MM.1S (cell line): ENCODE results near the gene SGCD.

Source experiments
- DNase-seq: peaks from one replicate; pipeline ENCODE4 v3.0.0-alpha.2; 2015
- H2AFZ ChIP-seq: fragments of 300-600 bp; sonication (generic); 2 replicates; pipeline ENCODE4 v1.6.0; 2016; ENCODE audit warnings: antibody characterized with exemption, low read length
- H3F3A ChIP-seq: fragments of 300-600 bp; sonication (generic); 2 replicates; pipeline ENCODE4 v1.6.1; 2016; ENCODE audit warnings: mild to moderate bottlenecking, antibody characterized with exemption, low read length, moderate library complexity, mixed read lengths; ENCODE audit not compliant: insufficient read depth
- H3K27ac ChIP-seq: fragments of 300-600 bp; sonication (generic); 2 replicates; pipeline ENCODE4 v1.5.1; 2016; ENCODE audit warnings: mild to moderate bottlenecking, low read length
- H3K27me3 ChIP-seq: fragments of 300-600 bp; sonication (generic); replicated peaks from 2 replicates; pipeline ENCODE4 v1.6.0; 2016; ENCODE audit warnings: low read length; ENCODE audit not compliant: insufficient read depth
- H3K36me3 ChIP-seq: fragments of 300-600 bp; sonication (generic); replicated peaks from 2 replicates; pipeline ENCODE4 v1.6.1; 2016; ENCODE audit warnings: mild to moderate bottlenecking, low read length, mixed read lengths; ENCODE audit not compliant: insufficient read depth
- H3K4me1 ChIP-seq: fragments of 300-600 bp; sonication (generic); 2 replicates; pipeline ENCODE4 v1.6.1; 2016; ENCODE audit warnings: low read length, mixed read lengths
- H3K4me2 ChIP-seq: fragments of 300-600 bp; sonication (generic); 2 replicates; pipeline ENCODE4 v1.6.0; 2016; ENCODE audit warnings: low read depth, low read length
- H3K4me3 ChIP-seq: fragments of 300-600 bp; sonication (generic); 2 replicates; pipeline ENCODE4 v1.5.1; 2016; ENCODE audit warnings: low read length, mixed read lengths
- H3K79me2 ChIP-seq: fragments of 300-600 bp; sonication (generic); 2 replicates; pipeline ENCODE4 v1.6.1; 2016; ENCODE audit warnings: mixed run types, low read length, mixed read lengths
- H3K9ac ChIP-seq: fragments of 300-600 bp; sonication (generic); 2 replicates; pipeline ENCODE4 v1.6.1; 2016; ENCODE audit warnings: low read length, mixed read lengths
- H3K9me2 ChIP-seq: fragments of 300-600 bp; sonication (generic); replicated peaks from 2 replicates; pipeline ENCODE4 v1.6.1; 2016; ENCODE audit warnings: mild to moderate bottlenecking, low read length, mixed read lengths; ENCODE audit not compliant: insufficient read depth
- H3K9me3 ChIP-seq: fragments of 300-600 bp; sonication (generic); replicated peaks from 2 replicates; pipeline ENCODE4 v1.6.1; 2016; ENCODE audit warnings: mild to moderate bottlenecking, low read length, mixed read lengths; ENCODE audit not compliant: insufficient read depth
- H4K20me1 ChIP-seq: fragments of 300-600 bp; sonication (generic); 2 replicates; pipeline ENCODE4 v1.6.1; 2016; ENCODE audit warnings: mild to moderate bottlenecking, low read length, moderate library complexity, mixed read lengths; ENCODE audit not compliant: insufficient read depth
- EZH2 ChIP-seq: fragments of 300-600 bp; sonication (generic); optimal IDR thresholded peaks from 2 replicates; pipeline ENCODE3; 2017; ENCODE audit warnings: low read depth, mild to moderate bottlenecking, antibody characterized with exemption, low read length, mixed read lengths
- EZH2phosphoT487 ChIP-seq: fragments of 300-600 bp; sonication (generic); IDR thresholded peaks from 2 replicates; pipeline ENCODE4 v1.6.1; 2018; ENCODE audit warnings: antibody characterized with exemption, low read length
- TF ChIP-seq, protein P1 (sequence below): fragments of 300-600 bp; sonication (generic); IDR thresholded peaks from 2 replicates; pipeline ENCODE4 v1.5.1; 2016; ENCODE audit warnings: antibody characterized with exemption, low read length, mixed read lengths

The SGCD gene

DNA sequence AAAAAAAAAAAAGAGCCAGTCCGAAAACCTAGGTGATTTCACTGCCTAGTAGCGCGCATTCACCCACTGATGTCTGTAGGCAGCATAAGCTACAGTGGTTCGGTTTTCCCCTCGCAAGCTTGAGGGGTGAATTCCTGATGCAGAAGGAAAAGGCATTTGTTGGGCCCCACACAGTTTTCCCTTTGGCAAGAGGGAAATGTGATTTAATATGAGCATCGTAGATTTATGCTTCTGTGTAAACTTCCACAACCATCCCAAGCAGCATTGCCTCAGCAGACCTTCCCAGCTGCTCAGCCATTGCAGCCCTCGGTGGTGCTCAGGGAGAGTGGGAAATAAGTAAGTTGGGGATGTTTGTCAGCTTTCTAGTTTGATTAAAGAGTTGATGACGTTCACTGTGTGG, 291.6 kb downstream of the SGCD start:
- TF ChIP-seq EZH2phosphoT487 (no peak), EZH2 (no peak)
- TF ChIP-seq, protein P1, sequence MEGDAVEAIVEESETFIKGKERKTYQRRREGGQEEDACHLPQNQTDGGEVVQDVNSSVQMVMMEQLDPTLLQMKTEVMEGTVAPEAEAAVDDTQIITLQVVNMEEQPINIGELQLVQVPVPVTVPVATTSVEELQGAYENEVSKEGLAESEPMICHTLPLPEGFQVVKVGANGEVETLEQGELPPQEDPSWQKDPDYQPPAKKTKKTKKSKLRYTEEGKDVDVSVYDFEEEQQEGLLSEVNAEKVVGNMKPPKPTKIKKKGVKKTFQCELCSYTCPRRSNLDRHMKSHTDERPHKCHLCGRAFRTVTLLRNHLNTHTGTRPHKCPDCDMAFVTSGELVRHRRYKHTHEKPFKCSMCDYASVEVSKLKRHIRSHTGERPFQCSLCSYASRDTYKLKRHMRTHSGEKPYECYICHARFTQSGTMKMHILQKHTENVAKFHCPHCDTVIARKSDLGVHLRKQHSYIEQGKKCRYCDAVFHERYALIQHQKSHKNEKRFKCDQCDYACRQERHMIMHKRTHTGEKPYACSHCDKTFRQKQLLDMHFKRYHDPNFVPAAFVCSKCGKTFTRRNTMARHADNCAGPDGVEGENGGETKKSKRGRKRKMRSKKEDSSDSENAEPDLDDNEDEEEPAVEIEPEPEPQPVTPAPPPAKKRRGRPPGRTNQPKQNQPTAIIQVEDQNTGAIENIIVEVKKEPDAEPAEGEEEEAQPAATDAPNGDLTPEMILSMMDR = no peak
- no peak overlapping the region for H3K9ac ChIP-seq
- DNase-seq = no peak
- no peaks in the 10 kb centered on the region for H3K9me3 ChIP-seq
- H2AFZ ChIP-seq = no peak overlapping the region
- no peak overlapping the region for H3K27ac ChIP-seq
- no peaks in the 10 kb centered on the region for H3K27me3 ChIP-seq
- no peaks in the 10 kb centered on the region for H3K79me2 ChIP-seq
- H3K4me2 ChIP-seq = no peak overlapping the region
- H3K9me2 ChIP-seq = no peaks in the 10 kb centered on the region
- H4K20me1 ChIP-seq = no peaks in the 10 kb centered on the region
- H3K4me3 ChIP-seq = no peak overlapping the region
- H3K36me3 ChIP-seq = no peaks in the 10 kb centered on the region
- peaks cover 19% of the 10 kb centered on the region for H3K4me1 ChIP-seq
- H3F3A ChIP-seq = peaks cover 8% of the 10 kb centered on the region; the same call in 1 of the 2 replicates

DNA sequence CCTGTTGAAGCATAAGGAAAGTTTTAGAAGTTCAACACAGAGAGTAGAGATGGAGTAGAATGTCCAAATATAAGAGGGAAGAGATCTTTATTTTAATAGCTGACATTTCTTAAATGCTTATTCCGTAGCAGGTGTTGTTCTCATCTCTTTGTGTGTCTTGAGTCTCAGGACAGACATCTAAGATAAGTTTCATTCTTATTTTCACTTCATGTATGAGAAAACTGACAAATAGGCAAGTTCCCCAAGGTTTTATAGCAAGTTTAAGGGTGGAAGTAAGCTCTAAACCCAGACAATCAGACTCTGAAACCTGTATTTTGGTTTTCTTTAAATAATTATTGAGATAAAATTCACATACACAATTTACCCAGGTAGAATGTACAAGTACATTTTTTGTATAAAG, 294.8 kb downstream of the SGCD start:
- no peak overlapping the region for H2AFZ ChIP-seq
- H3K27me3 ChIP-seq = no peaks in the 10 kb centered on the region
- peak overlapping the region; percentile 38; the same call in 1 of the 2 replicates for H3K4me2 ChIP-seq
- H3K9me2 ChIP-seq = no peaks in the 10 kb centered on the region
- DNase-seq = peak; percentile 76
- peaks cover 8% of the 10 kb centered on the region for H3K4me1 ChIP-seq
- no peaks in the 10 kb centered on the region for H3K9me3 ChIP-seq
- H4K20me1 ChIP-seq = no peaks in the 10 kb centered on the region
- peak overlapping the region; percentile 61; the same call in 1 of the 2 replicates for H3K27ac ChIP-seq
- H3F3A ChIP-seq = peaks cover 8% of the 10 kb centered on the region; the same call in 1 of the 2 replicates
- no peaks in the 10 kb centered on the region for H3K36me3 ChIP-seq
- TF ChIP-seq EZH2phosphoT487 = no peak
- H3K4me3 ChIP-seq = no peak overlapping the region
- no peak overlapping the region for H3K9ac ChIP-seq
- H3K79me2 ChIP-seq = no peaks in the 10 kb centered on the region

GRCh38 chr5:156623381-156624040, 296.5 kb downstream of the SGCD start:
- no peak overlapping the region for H3K4me3 ChIP-seq
- no peak overlapping the region for H3K4me2 ChIP-seq
- H3K9ac ChIP-seq = no peak overlapping the region
- H2AFZ ChIP-seq = no peak overlapping the region
- no peaks in the 10 kb centered on the region for H3K9me2 ChIP-seq
- DNase-seq = no peak
- no peaks in the 10 kb centered on the region for H3K9me3 ChIP-seq
- H3K36me3 ChIP-seq = no peaks in the 10 kb centered on the region
- no peaks in the 10 kb centered on the region for H4K20me1 ChIP-seq
- H3K4me1 ChIP-seq = peaks cover 8% of the 10 kb centered on the region
- no peak for TF ChIP-seq EZH2phosphoT487
- TF ChIP-seq EZH2 = no peak
- TF ChIP-seq, protein P1 = no peak
- peaks cover 8% of the 10 kb centered on the region; the same call in 1 of the 2 replicates for H3F3A ChIP-seq
- H3K27ac ChIP-seq = no peak overlapping the region
- H3K27me3 ChIP-seq = no peaks in the 10 kb centered on the region
- H3K79me2 ChIP-seq = no peaks in the 10 kb centered on the region

DNA sequence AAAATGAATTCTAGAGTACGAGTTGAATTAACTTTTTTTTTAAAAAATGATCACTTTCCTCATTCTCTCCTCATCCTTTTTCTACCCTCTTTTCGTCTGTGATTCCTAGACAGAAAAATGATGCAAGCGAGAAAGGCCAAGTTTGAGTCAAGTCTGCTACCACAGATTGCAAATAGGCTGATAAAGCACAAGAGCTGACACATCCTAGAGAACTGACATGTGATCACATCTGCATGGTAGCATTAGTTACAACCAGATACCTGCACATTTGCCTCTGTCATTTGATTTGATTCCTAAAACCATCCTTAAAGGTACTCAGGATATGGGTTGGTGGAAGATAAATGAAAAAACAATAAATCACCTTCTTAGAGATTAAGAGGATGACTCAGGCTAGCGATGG, 297.7 kb downstream of the SGCD start:
- no peak for DNase-seq
- H3K4me3 ChIP-seq = no peak overlapping the region
- no peak overlapping the region for H2AFZ ChIP-seq
- TF ChIP-seq, protein P1 = no peak
- TF ChIP-seq EZH2 (no peak), EZH2phosphoT487 (no peak)
- H4K20me1 ChIP-seq = no peaks in the 10 kb centered on the region
- H3K9me2 ChIP-seq = no peaks in the 10 kb centered on the region
- H3K79me2 ChIP-seq = no peaks in the 10 kb centered on the region
- H3K9me3 ChIP-seq = no peaks in the 10 kb centered on the region
- no peaks in the 10 kb centered on the region for H3K36me3 ChIP-seq
- no peak overlapping the region for H3K9ac ChIP-seq
- H3K4me1 ChIP-seq = peaks cover 8% of the 10 kb centered on the region
- no peak overlapping the region for H3K27ac ChIP-seq
- peaks cover 8% of the 10 kb centered on the region; the same call in 1 of the 2 replicates for H3F3A ChIP-seq
- no peaks in the 10 kb centered on the region for H3K27me3 ChIP-seq
- no peak overlapping the region for H3K4me2 ChIP-seq
